GM06990 (cell line): ENCODE data around the gene NTM.

ENCODE experiments used
- DNase-seq: peaks from one replicate; pipeline ENCODE4 v3.0.0-alpha.2; 2011; ENCODE audit not compliant: insufficient read length; ENCODE audit errors: extremely low read depth
- H3K27me3 ChIP-seq: replicated peaks from 2 replicates; pipeline ENCODE4 v1.6.0; 2011; ENCODE audit warnings: low read length; ENCODE audit not compliant: control insufficient read depth, insufficient read depth
- H3K36me3 ChIP-seq: 2 replicates; pipeline ENCODE4 v1.5.1; 2011; ENCODE audit warnings: low read length; ENCODE audit not compliant: control insufficient read depth, insufficient read depth
- H3K4me3 ChIP-seq: replicated peaks from 2 replicates; pipeline ENCODE4 v1.5.1; 2011; ENCODE audit warnings: low read depth, mild to moderate bottlenecking, control low read depth, low read length
- TF ChIP-seq, protein P1 (sequence below): IDR thresholded peaks from 2 replicates; pipeline ENCODE4 v1.5.1; 2011; ENCODE audit warnings: low read length, control low read depth, mild to moderate bottlenecking, inconsistent platforms; ENCODE audit not compliant: insufficient read depth, poor library complexity, severe bottlenecking

NTM gene

DNA sequence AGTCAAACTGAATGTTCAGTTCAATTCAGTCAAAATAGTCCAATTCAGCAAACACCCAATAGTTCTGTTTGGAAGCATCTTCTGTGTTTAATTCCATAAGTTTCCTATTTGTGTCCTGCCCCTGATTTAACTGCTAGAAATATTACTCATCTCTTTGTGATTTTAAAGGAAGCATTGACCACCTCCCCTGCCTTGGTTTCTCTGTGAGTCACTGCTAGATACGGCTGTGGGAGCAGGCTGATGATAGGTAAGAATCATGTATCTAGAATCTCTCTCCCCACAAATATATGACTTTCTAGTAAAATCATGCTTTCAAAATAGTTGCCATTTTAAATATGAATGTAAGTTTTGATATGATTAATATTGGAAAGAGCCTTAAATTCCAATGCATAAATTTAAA lies 888.5 kb downstream of the NTM start:
- no peak for DNase-seq
- H3K36me3 ChIP-seq: no peaks in the 10 kb centered on the region
- TF ChIP-seq, protein P1, sequence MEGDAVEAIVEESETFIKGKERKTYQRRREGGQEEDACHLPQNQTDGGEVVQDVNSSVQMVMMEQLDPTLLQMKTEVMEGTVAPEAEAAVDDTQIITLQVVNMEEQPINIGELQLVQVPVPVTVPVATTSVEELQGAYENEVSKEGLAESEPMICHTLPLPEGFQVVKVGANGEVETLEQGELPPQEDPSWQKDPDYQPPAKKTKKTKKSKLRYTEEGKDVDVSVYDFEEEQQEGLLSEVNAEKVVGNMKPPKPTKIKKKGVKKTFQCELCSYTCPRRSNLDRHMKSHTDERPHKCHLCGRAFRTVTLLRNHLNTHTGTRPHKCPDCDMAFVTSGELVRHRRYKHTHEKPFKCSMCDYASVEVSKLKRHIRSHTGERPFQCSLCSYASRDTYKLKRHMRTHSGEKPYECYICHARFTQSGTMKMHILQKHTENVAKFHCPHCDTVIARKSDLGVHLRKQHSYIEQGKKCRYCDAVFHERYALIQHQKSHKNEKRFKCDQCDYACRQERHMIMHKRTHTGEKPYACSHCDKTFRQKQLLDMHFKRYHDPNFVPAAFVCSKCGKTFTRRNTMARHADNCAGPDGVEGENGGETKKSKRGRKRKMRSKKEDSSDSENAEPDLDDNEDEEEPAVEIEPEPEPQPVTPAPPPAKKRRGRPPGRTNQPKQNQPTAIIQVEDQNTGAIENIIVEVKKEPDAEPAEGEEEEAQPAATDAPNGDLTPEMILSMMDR: no peak
- peaks cover 3% of the 10 kb centered on the region for H3K27me3 ChIP-seq
- no peak overlapping the region for H3K4me3 ChIP-seq

DNA sequence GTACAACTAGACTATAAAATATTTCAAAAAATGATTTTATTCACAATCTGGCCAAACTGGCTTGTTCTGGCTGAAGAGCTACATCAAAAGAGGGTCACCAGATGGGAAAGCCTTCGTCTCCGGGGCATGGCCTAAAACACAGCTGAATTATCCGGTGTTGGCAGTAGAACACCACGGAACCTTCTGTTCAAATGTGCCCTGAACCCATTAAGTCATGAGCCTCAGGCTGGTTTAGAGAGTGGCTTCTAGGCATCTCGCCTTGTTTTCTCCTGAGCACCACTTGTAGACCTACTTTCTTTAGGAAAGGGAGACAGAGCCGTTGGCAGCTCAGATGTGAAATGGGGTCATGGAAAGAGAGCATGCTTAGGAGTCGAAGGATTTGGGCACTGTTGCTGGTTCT lies 890.2 kb downstream of the NTM start:
- TF ChIP-seq, protein P1: no peak
- peaks cover 1% of the 10 kb centered on the region; the same call in 1 of the 2 replicates for H3K27me3 ChIP-seq
- no peaks in the 10 kb centered on the region for H3K36me3 ChIP-seq
- DNase-seq: no peak
- no peak overlapping the region for H3K4me3 ChIP-seq

DNA sequence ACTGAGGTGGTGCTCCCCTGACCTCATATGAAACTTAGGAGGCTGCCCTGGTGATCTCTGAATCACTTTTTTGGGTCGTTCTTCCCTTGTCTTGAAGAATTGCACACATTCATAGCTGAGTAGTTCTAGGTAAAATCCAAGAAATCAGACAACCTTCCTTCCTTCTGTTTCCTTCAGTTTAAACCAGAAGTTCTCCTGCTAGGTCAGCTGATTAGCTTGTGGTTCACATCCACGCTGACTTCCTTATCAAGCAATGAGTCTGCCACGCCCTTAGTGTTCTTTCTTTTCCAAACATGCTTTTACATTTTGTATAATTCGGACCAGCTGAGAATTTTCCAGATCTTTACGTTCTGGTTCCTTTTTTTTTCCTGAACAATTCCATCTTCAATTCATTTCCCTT lies 892.8 kb downstream of the NTM start:
- TF ChIP-seq, protein P1: no peak
- Histone ChIP-seq H3K27me3 (no peaks in the 10 kb centered on the region; the same call in 1 of the 2 replicates), H3K4me3 (no peak overlapping the region), H3K36me3 (no peaks in the 10 kb centered on the region)
- no peak for DNase-seq

DNA sequence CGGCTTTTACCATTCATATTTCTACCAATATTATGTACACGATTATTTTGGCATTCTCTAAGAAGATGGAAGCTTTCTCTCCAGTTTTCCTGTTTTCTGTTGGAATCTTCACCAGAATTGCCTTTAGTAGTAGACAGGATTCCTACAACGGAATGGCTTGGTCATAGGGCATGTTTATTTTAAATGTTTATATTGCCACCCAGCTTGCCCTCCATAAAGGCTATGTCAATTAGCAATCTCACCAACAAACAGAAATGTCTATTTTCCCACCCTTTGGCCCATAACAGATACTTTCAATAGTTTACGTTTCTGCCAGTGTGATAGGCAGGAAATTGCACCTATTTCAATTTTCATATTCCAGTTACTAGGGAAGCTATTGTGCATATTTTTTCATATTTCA lies 893.5 kb downstream of the NTM start:
- TF ChIP-seq, protein P1: no peak
- H3K36me3 ChIP-seq: no peaks in the 10 kb centered on the region
- H3K27me3 ChIP-seq: no peaks in the 10 kb centered on the region; the same call in 1 of the 2 replicates
- DNase-seq: no peak
- no peak overlapping the region for H3K4me3 ChIP-seq

DNA sequence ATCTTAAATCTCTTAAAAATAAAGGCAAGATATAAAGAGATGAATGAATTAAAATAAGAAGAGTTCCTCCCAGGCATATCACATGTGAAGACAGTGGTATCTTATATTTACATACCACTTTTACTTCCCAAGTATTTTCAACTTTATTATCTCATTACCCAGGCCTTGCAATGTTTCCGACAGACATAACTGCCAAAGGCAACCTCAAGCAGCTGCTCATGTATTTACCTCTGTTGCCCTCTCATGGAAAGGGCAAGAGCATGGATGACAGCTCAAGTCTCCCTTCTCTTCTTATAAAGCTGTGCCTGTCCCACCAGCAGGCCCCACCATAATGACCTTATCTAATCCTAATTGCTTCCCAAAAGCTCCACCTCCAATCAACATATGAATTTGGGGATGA lies 894.2 kb downstream of the NTM start:
- Histone ChIP-seq H3K4me3 (no peak overlapping the region), H3K36me3 (no peaks in the 10 kb centered on the region), H3K27me3 (no peaks in the 10 kb centered on the region; the same call in 1 of the 2 replicates)
- TF ChIP-seq, protein P1: no peak
- DNase-seq: no peak
